C1 segment of cervical spinal cord (tissue), 14 donors: Measurements from ENCODE around the gene HP.
"Not testable (repeated sequence)": the region's sequence is repeated elsewhere in the genome, so short reads cannot be mapped to it uniquely, and the experiment has no call there.

Experiments used
- DNase-seq, 14 donors: peaks; one replicate each; lab custom pipeline; 2025; lab: John Stamatoyannopoulos, UW

HP gene

GRCh38 chr16:72043058-72043457 is 11.2 kb upstream of the HP start:
- no peak for DNase-seq

- no peak for DNase-seq
These were observed 10.8 kb upstream of the HP start for GRCh38 chr16:72043539-72043938.

- no peak for DNase-seq
These were observed 10.0 kb upstream of the HP start for GRCh38 chr16:72044296-72044695.

GRCh38 chr16:72044825-72045359 is 9.4 kb upstream of the HP start:
- DNase-seq = no peak

- no peak for DNase-seq
These were observed 5.2 kb upstream of the HP start for GRCh38 chr16:72049110-72049509.

GRCh38 chr16:72050769-72051464 is 3.4 kb upstream of the HP start:
- no peak for DNase-seq

GRCh38 chr16:72051818-72052217 is 2.5 kb upstream of the HP start:
- DNase-seq = no peak

GRCh38 chr16:72055911-72056310 is 1.6 kb downstream of the HP start:
- DNase-seq = no peak

GRCh38 chr16:72057313-72057712 is 3.0 kb downstream of the HP start:
- DNase-seq = not testable (repeated sequence)

- DNase-seq = not testable (repeated sequence)
These were observed 4.8 kb downstream of the HP start for GRCh38 chr16:72059060-72059459.

GRCh38 chr16:72060405-72060804 is 6.1 kb downstream of the HP start:
- DNase-seq = no peak

GRCh38 chr16:72061564-72061963 is 7.3 kb downstream of the HP start:
- DNase-seq = no peak

- DNase-seq = no peak
These were observed 10.1 kb downstream of the HP start for GRCh38 chr16:72064361-72064894.

GRCh38 chr16:72066747-72067146 is 12.4 kb downstream of the HP start:
- peak in 3 of 14 donors; percentile 3 to 33 (median 17) for DNase-seq

GRCh38 chr16:72068930-72069329 is 14.6 kb downstream of the HP start:
- no peak for DNase-seq

- DNase-seq = peak in 6 of 14 donors; percentile 8 to 42 (median 16)
These were observed 18.4 kb downstream of the HP start for GRCh38 chr16:72072514-72073342.

GRCh38 chr16:72073560-72074230 is 19.4 kb downstream of the HP start:
- peak in 12 of 14 donors; percentile 24 to 81 (median 45) for DNase-seq

GRCh38 chr16:72075067-72075466 is 20.8 kb downstream of the HP start:
- DNase-seq = not testable (repeated sequence)

- DNase-seq = not testable (repeated sequence)
These were observed 22.8 kb downstream of the HP start for GRCh38 chr16:72076991-72077706.

GRCh38 chr16:72083778-72084404 is 29.6 kb downstream of the HP start:
- DNase-seq = no peak

GRCh38 chr16:72084445-72084844 is 30.1 kb downstream of the HP start:
- DNase-seq = no peak
